ENCODE results near the gene RREB1.
"Not testable (repeated sequence)": the region's sequence is repeated elsewhere in the genome, so short reads cannot be mapped to it uniquely, and the experiment has no call there.

The RREB1 gene

GRCh38 chr6:7261852-7262461 lies 154.2 kb downstream of the RREB1 start:
- no peak for TF ChIP-seq CTCF (IDR thresholded peaks at IDR 0.05; ENCODE audit: low read depth, low read length)
- no peak for DNase-seq (ENCODE audit: extremely low read depth, low read depth)

- DNase-seq (ENCODE audit: extremely low read depth, low read depth): no peak
- TF ChIP-seq CTCF (IDR thresholded peaks at IDR 0.05; ENCODE audit: low read depth, low read length): no peak
Measured at GRCh38 chr6:7262746-7263518, 155.2 kb downstream of the RREB1 start.

- not testable (repeated sequence) for DNase-seq (ENCODE audit: extremely low read depth, low read depth)
Measured at GRCh38 chr6:7263519-7263805, 155.7 kb downstream of the RREB1 start.

GRCh38 chr6:7264041-7264440 lies 156.3 kb downstream of the RREB1 start:
- DNase-seq (ENCODE audit: extremely low read depth, low read depth): no peak
- TF ChIP-seq CTCF (IDR thresholded peaks at IDR 0.05; ENCODE audit: low read depth, low read length): no peak

- DNase-seq (ENCODE audit: extremely low read depth, low read depth): no peak
- no peak for TF ChIP-seq CTCF (IDR thresholded peaks at IDR 0.05; ENCODE audit: low read depth, low read length)
Measured at GRCh38 chr6:7264686-7265384, 157.1 kb downstream of the RREB1 start.

- DNase-seq (ENCODE audit: extremely low read depth, low read depth): not testable (repeated sequence)
Measured at GRCh38 chr6:7265385-7265726, 157.6 kb downstream of the RREB1 start.

GRCh38 chr6:7267071-7267465 lies 159.3 kb downstream of the RREB1 start:
- TF ChIP-seq CTCF (IDR thresholded peaks at IDR 0.05; ENCODE audit: low read depth, low read length): no peak
- no peak for DNase-seq (ENCODE audit: extremely low read depth, low read depth)

- no peak for TF ChIP-seq CTCF (IDR thresholded peaks at IDR 0.05; ENCODE audit: low read depth, low read length)
- peak; percentile 75 for DNase-seq (ENCODE audit: extremely low read depth, low read depth)
Measured at GRCh38 chr6:7267466-7268091, 159.8 kb downstream of the RREB1 start.
